Left lung (tissue), 10 donors: ENCODE measurements around the gene JDP2. TPM values are rescaled to one million over a fixed set of nuclear protein-coding genes. Genes with fewer than 3 reads are reported as not detected.
A peak's percentile ranks its signal among the peaks of the same experiment; 100 is the strongest.

Experiments used
- ATAC-seq: fragments of 200-7000 bp; cut with Tn5 transposase; one replicate; pipeline ENCODE4 v1.9.1; 2020; ENCODE audit warnings: moderate library complexity
- DNase-seq, 4 donors: peaks; one replicate each; pipeline ENCODE4 v3.0.0-alpha.2; 2013 to 2020
- H3K27ac ChIP-seq, 2 donors: fragments of 200-600 bp; sonication (generic) in 1 of 2; one replicate each; pipeline versions ENCODE4 v1.5.0 to v1.8.0; 2020 to 2021
- H3K27me3 ChIP-seq, 2 donors: fragments of 200-600 bp; sonication (generic) in 1 of 2; one replicate each; pipeline versions ENCODE4 v1.5.0 to v1.8.0; 2020 to 2021
- H3K36me3 ChIP-seq, 2 donors: fragments of 200-600 bp; sonication (generic) in 1 of 2; one replicate each; pipeline versions ENCODE4 v1.5.0 to v1.8.0; 2020 to 2021
- H3K4me1 ChIP-seq, 2 donors: fragments of 200-600 bp; one replicate each; pipeline ENCODE4 v1.8.0; 2021
- H3K4me3 ChIP-seq, 2 donors: fragments of 200-600 bp; sonication (generic) in 1 of 2; one replicate each; pipeline versions ENCODE4 v1.5.0 to v1.8.0; 2020 to 2021; ENCODE audit warnings: mild to moderate bottlenecking in 1 of 2
- H3K9me3 ChIP-seq, 2 donors: fragments of 200-600 bp; sonication (generic) in 1 of 2; one replicate each; pipeline versions ENCODE4 v1.5.0 to v1.8.0; 2020 to 2021
- intact Hi-C, 2 donors: fragments of 100-400 bp; cut with DNase I; formaldehyde crosslinking; loops; one replicate each; pipeline versions ENCODE4 v1.11.2 to v1.14.2; 2022
- polyA plus RNA-seq, 6 donors: library from polyadenylated mRNA; unstranded; fragments of 120-200 nt; gene quantifications; one replicate each; pipeline ENCODE4 v1.2.1, GENCODE V29; 2013; ENCODE audit not compliant: insufficient read length in 6 of 6
- total RNA-seq, 2 donors: library from RNA; stranded (reverse); fragmentation: NEBNext Ultra II Directional; extraction: Animal tissue kit (Norgen Biotek cat#: 25700); gene quantifications; one replicate each; pipeline ENCODE4 v1.2.1, GENCODE V29; 2021
- TF ChIP-seq, protein P1 (sequence below), 2 donors: fragments of 200-600 bp; sonication (generic) in 1 of 2; IDR thresholded peaks; one replicate each; pipeline versions ENCODE4 v1.5.0 to v1.8.0; 2021; ENCODE audit warnings: antibody characterized with exemption in 2 of 2
- donor health status: DM: no; HTN: yes; CAD: no.
- donor health status: DM: no; HTN: no; CAD: no.

JDP2 gene
- total and polyA plus RNA-seq, 8 donors = 20.3 to 57.6 (median 26.8) TPM

DNA sequence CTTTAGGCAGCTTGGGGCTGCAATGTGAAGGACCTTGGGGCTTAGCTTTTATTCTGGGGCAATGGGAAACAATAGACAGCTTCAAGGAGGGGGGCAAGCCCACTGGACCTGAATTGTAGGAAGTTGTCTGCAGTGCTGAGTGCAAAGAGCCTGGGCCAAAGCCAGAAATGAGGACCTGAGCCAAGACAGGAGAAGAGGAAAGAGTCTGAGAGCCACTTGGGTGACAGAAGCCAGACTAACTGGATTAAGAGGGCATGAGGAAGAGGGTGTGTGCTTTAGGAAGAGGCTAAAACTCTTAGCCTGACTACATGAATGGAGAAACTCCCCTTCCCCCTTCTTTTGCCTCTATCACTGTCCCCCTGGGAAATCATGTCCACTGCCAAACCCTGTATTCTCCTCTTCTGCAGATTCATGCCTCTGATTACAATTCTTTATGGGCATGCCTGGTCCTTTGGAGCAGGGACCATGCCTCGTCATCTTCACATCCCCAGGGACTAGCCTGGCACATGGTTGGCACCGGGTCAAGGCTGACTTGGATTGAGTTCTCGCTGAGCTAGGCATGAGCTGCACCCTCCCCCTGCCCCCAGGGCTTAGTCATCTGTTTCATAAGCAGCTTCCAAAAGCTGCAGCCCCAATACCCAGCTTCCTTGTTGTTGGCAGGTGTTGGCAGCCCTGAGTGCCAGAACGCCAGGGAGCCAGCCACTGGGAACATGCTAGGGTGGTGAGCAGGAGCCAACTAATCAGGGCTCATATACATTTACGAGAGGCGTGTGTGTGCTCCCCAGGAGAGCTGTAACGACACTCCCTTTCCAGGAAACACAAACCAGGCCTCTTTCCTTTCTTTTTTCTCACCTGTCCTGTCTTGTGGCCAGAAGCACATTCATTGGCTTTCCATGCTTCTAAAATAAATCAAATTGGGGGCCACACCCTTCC, 27.7 kb upstream of the JDP2 start:
- Histone ChIP-seq H3K27ac (peak overlapping the region; percentile 61 to 70), H3K4me1 (peaks cover 15 to 25% of the 10 kb centered on the region in 2 donors), H3K36me3 (no peaks in the 10 kb centered on the region), H3K27me3 (no peaks in the 10 kb centered on the region), H3K4me3 (no peak overlapping the region), H3K9me3 (no peaks in the 10 kb centered on the region)
- TF ChIP-seq, protein P1, sequence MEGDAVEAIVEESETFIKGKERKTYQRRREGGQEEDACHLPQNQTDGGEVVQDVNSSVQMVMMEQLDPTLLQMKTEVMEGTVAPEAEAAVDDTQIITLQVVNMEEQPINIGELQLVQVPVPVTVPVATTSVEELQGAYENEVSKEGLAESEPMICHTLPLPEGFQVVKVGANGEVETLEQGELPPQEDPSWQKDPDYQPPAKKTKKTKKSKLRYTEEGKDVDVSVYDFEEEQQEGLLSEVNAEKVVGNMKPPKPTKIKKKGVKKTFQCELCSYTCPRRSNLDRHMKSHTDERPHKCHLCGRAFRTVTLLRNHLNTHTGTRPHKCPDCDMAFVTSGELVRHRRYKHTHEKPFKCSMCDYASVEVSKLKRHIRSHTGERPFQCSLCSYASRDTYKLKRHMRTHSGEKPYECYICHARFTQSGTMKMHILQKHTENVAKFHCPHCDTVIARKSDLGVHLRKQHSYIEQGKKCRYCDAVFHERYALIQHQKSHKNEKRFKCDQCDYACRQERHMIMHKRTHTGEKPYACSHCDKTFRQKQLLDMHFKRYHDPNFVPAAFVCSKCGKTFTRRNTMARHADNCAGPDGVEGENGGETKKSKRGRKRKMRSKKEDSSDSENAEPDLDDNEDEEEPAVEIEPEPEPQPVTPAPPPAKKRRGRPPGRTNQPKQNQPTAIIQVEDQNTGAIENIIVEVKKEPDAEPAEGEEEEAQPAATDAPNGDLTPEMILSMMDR (IDR thresholded peaks at IDR 0.05) = no peak
- intact Hi-C loops = no loop called here
- DNase-seq (peak in 3 of 4 donors; percentile 55 to 91 (median 89)), ATAC-seq (peak; percentile 88)

DNA sequence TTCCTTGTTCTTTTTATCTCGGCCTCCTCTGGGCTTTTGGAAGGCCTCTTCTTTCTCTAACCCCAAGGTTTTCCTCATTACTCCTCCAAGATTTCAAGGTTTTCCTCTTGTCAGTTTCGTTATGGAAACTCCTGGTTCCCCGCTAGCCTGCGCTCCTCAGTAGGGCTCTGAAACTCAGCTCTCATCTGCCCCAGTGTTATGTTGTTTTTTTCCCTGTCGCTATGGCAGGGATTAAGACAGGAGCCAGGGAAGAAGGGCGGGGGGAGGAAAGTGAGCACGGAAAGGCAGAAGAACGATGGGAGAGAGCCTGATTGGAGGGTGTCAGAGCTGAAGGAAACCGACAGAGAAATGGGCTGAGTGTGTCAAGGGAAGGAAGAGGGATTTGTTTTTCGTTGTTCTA, 26.5 kb upstream of the JDP2 start:
- TF ChIP-seq, protein P1 (IDR thresholded peaks at IDR 0.05) = no peak
- Histone ChIP-seq H3K4me1 (peaks cover 15 to 25% of the 10 kb centered on the region in 2 donors), H3K36me3 (no peaks in the 10 kb centered on the region), H3K4me3 (no peak overlapping the region), H3K27ac (peak overlapping the region; percentile 61 to 70), H3K9me3 (no peaks in the 10 kb centered on the region), H3K27me3 (no peaks in the 10 kb centered on the region)
- DNase-seq (peak in 1 of 4 donors; percentile 72), ATAC-seq (peak; percentile 32)
- intact Hi-C loops = no loop called here

DNA sequence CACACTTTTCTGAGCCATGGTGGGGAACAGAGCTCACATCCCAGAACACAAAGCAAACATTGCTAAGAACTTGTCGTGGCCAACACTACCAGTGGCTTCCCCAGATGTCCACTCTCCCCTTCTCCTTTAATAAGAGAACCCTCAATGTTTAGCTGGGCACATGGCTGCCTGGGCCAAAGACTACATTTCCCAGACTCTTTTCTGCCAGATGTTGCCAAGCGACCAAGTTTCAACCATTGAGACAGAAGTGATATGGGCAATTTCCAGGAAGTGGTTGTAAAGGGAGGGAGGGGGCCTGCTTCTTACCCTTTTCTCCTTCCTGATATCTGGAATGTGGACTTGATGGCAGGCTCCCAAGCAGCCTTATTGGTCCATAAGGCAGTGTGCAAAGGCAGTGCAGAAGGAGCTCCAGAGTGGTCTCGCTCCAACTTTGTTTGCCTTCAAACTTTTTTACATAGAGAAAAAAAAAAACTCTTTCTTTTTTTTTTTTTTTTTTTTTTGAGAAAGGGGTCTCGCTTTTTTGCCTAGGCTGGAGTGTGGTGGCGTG, 24.9 kb upstream of the JDP2 start:
- H3K9me3 ChIP-seq = no peaks in the 10 kb centered on the region
- no peak overlapping the region for H3K4me3 ChIP-seq
- intact Hi-C loops = no loop called here
- H3K36me3 ChIP-seq = no peaks in the 10 kb centered on the region
- no peak overlapping the region for H3K27ac ChIP-seq
- no peak for DNase-seq
- H3K4me1 ChIP-seq = peaks cover 15 to 25% of the 10 kb centered on the region in 2 donors
- H3K27me3 ChIP-seq = no peaks in the 10 kb centered on the region
- TF ChIP-seq, protein P1 (IDR thresholded peaks at IDR 0.05) = no peak
- ATAC-seq = no peak

DNA sequence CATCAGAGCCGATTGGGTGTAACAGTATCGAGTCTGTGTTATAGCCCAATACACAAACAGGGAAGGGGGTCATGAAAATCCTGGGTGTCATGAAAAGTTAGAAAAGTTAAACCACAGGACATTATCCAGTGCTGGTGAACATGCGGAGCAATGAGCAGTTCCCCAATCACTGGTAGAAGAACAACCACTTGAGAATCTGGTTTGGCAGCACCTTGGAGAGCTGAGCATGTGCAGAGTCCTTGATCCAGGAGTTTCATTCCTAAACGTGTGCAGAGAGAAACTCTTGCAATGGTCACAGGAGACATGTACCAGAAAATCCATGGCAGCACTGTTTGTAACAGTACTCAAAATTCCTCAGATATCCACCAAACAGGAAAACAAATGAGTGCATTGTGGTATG, 23.0 kb upstream of the JDP2 start:
- peak; percentile 20 for ATAC-seq
- no peak for DNase-seq
- Histone ChIP-seq H3K27ac (no peak overlapping the region), H3K9me3 (no peaks in the 10 kb centered on the region), H3K4me3 (no peak overlapping the region), H3K36me3 (no peaks in the 10 kb centered on the region), H3K27me3 (no peaks in the 10 kb centered on the region), H3K4me1 (peaks cover 15 to 17% of the 10 kb centered on the region in 2 donors)
- intact Hi-C loops = no loop called here
- TF ChIP-seq, protein P1 (IDR thresholded peaks at IDR 0.05) = no peak

DNA sequence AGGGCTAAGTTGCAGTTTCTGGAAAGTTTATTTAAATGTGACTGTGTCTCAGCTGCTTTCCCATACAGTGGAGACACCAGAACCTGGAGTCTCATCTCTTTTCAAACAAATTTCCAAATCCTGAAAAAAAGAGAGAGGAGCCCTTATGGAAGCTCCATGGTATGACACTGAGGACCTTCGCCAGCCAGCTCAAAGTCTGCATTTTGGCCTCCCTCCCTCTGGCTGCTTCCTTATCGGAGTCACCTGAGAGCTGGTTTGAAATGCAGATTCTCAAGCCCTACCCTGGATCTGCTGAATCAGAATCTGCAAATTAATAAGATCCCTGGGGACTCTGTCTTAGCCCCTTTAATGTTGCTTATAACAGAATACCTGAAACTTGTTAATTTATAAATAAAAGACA, 21.7 kb upstream of the JDP2 start:
- H3K4me1 ChIP-seq = peaks cover 4% of the 10 kb centered on the region in 2 donors
- TF ChIP-seq, protein P1 (IDR thresholded peaks at IDR 0.05) = no peak
- H3K27ac ChIP-seq = no peak overlapping the region
- DNase-seq (no peak), ATAC-seq (no peak)
- H3K4me3 ChIP-seq = no peak overlapping the region
- no peaks in the 10 kb centered on the region for H3K36me3 ChIP-seq
- intact Hi-C loops = no loop called here
- no peaks in the 10 kb centered on the region for H3K27me3 ChIP-seq
- no peaks in the 10 kb centered on the region for H3K9me3 ChIP-seq
